ENCODE results near the gene CEP76. TPM values are rescaled to one million over a fixed set of nuclear protein-coding genes. Genes with fewer than 3 reads are reported as not detected.

The CEP76 gene
- total and polyA plus RNA-seq, 2 experiments from 2014 or later, result 11.2 to 25.9 TPM

DNA sequence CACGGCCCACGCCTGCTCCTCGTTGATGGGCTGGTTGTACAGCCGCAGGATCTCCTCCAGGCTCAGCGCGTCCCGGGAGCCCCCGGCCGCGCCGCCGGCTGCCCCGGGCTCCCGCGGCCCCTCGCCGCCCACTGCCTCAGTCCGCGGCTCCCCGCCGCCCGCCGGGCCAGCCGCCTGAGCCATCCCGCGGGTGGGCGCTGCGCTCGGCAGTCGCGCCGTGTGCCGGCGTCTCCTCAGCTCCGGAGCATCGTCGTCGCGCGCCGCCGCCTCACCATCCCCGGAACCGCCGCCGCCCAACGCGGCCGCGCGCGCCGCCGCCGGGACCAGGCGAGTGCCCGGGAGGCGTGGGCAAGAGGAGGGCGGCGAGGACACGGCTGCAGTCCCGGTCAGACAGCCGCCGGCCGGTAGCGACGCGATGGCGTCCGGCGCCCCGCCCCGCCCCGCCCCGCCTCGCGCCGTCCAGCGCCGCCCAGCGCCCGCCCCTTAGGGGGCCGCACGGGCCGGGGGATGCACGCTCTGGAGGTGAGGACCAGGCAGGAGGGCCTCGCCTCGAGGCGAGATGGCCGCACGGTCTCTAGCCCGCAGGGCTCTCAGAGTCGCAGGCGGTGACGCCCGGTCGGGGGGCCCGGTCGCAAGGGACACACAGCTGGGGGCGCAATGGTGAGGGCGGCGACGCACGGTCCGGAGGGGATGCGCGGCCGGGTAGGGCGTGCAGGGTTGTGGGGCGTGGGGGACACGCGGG is 44.7 kb downstream of the CEP76 start, which contains the start of gene SPIRE1:
Gene SPIRE1 (minus strand): TSS at position 424 of the 742 bp plus-strand sequence. CDS start 241 bp downstream, at position 183.
- no peak for TF ChIP-seq JUNB (IDR thresholded peaks at IDR 0.05; ENCODE audit: unreplicated experiment)
- TF ChIP-seq, protein P1, sequence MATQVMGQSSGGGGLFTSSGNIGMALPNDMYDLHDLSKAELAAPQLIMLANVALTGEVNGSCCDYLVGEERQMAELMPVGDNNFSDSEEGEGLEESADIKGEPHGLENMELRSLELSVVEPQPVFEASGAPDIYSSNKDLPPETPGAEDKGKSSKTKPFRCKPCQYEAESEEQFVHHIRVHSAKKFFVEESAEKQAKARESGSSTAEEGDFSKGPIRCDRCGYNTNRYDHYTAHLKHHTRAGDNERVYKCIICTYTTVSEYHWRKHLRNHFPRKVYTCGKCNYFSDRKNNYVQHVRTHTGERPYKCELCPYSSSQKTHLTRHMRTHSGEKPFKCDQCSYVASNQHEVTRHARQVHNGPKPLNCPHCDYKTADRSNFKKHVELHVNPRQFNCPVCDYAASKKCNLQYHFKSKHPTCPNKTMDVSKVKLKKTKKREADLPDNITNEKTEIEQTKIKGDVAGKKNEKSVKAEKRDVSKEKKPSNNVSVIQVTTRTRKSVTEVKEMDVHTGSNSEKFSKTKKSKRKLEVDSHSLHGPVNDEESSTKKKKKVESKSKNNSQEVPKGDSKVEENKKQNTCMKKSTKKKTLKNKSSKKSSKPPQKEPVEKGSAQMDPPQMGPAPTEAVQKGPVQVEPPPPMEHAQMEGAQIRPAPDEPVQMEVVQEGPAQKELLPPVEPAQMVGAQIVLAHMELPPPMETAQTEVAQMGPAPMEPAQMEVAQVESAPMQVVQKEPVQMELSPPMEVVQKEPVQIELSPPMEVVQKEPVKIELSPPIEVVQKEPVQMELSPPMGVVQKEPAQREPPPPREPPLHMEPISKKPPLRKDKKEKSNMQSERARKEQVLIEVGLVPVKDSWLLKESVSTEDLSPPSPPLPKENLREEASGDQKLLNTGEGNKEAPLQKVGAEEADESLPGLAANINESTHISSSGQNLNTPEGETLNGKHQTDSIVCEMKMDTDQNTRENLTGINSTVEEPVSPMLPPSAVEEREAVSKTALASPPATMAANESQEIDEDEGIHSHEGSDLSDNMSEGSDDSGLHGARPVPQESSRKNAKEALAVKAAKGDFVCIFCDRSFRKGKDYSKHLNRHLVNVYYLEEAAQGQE (IDR thresholded peaks at IDR 0.05; ENCODE audit: unreplicated experiment), result no peak
- TF ChIP-seq ZNF331 (CRISPR knock-in tag; IDR thresholded peaks at IDR 0.05; ENCODE audit: low read depth), result no peak
- TF ChIP-seq POLR2AphosphoS5 (IDR thresholded peaks at IDR 0.05; ENCODE audit: low read depth), result peak; percentile 80
- TF ChIP-seq, protein P2, sequence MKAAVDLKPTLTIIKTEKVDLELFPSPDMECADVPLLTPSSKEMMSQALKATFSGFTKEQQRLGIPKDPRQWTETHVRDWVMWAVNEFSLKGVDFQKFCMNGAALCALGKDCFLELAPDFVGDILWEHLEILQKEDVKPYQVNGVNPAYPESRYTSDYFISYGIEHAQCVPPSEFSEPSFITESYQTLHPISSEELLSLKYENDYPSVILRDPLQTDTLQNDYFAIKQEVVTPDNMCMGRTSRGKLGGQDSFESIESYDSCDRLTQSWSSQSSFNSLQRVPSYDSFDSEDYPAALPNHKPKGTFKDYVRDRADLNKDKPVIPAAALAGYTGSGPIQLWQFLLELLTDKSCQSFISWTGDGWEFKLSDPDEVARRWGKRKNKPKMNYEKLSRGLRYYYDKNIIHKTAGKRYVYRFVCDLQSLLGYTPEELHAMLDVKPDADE (IDR thresholded peaks at IDR 0.05), result no peak
- TF ChIP-seq, protein P3, sequence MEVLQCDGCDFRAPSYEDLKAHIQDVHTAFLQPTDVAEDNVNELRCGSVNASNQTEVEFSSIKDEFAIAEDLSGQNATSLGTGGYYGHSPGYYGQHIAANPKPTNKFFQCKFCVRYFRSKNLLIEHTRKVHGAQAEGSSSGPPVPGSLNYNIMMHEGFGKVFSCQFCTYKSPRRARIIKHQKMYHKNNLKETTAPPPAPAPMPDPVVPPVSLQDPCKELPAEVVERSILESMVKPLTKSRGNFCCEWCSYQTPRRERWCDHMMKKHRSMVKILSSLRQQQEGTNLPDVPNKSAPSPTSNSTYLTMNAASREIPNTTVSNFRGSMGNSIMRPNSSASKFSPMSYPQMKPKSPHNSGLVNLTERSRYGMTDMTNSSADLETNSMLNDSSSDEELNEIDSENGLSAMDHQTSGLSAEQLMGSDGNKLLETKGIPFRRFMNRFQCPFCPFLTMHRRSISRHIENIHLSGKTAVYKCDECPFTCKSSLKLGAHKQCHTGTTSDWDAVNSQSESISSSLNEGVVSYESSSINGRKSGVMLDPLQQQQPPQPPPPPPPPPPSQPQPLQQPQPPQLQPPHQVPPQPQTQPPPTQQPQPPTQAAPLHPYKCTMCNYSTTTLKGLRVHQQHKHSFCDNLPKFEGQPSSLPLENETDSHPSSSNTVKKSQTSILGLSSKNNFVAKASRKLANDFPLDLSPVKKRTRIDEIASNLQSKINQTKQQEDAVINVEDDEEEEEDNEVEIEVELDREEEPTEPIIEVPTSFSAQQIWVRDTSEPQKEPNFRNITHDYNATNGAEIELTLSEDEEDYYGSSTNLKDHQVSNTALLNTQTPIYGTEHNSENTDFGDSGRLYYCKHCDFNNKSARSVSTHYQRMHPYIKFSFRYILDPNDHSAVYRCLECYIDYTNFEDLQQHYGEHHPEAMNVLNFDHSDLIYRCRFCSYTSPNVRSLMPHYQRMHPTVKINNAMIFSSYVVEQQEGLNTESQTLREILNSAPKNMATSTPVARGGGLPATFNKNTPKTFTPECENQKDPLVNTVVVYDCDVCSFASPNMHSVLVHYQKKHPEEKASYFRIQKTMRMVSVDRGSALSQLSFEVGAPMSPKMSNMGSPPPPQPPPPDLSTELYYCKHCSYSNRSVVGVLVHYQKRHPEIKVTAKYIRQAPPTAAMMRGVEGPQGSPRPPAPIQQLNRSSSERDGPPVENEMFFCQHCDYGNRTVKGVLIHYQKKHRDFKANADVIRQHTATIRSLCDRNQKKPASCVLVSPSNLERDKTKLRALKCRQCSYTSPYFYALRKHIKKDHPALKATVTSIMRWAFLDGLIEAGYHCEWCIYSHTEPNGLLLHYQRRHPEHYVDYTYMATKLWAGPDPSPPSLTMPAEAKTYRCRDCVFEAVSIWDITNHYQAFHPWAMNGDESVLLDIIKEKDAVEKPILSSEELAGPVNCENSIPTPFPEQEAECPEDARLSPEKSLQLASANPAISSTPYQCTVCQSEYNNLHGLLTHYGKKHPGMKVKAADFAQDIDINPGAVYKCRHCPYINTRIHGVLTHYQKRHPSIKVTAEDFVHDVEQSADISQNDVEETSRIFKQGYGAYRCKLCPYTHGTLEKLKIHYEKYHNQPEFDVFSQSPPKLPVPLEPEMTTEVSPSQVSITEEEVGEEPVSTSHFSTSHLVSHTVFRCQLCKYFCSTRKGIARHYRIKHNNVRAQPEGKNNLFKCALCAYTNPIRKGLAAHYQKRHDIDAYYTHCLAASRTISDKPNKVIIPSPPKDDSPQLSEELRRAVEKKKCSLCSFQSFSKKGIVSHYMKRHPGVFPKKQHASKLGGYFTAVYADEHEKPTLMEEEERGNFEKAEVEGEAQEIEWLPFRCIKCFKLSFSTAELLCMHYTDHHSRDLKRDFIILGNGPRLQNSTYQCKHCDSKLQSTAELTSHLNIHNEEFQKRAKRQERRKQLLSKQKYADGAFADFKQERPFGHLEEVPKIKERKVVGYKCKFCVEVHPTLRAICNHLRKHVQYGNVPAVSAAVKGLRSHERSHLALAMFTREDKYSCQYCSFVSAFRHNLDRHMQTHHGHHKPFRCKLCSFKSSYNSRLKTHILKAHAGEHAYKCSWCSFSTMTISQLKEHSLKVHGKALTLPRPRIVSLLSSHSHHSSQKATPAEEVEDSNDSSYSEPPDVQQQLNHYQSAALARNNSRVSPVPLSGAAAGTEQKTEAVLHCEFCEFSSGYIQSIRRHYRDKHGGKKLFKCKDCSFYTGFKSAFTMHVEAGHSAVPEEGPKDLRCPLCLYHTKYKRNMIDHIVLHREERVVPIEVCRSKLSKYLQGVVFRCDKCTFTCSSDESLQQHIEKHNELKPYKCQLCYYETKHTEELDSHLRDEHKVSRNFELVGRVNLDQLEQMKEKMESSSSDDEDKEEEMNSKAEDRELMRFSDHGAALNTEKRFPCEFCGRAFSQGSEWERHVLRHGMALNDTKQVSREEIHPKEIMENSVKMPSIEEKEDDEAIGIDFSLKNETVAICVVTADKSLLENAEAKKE (CRISPR knock-in tag; IDR thresholded peaks at IDR 0.05), result no peak
- no peak for TF ChIP-seq CREB1 (CRISPR knock-in tag; IDR thresholded peaks at IDR 0.05; ENCODE audit: low read depth)
- TF ChIP-seq NANOG (IDR thresholded peaks at IDR 0.05; ENCODE audit: borderline replicate concordance), result no peak
- Mint-ChIP-seq H3K27me3 (ENCODE audit: insufficient read depth, low read depth, poor library complexity) (peaks cover 24% of the 10 kb centered on the region), H3K36me3 (ENCODE audit: low read depth) (peaks cover 3% of the 10 kb centered on the region; the same call in 1 of the 3 replicates), H3K9me3 (no peaks in the 10 kb centered on the region; the same call in 2 of the 3 replicates), H3K4me3 (peak within 1 kb of the TSS; percentile 88), H3K4me1 (peaks cover 23% of the 10 kb centered on the region), H3K27ac (no peak within 1 kb of the TSS)
- Histone ChIP-seq H3K27me3 (ENCODE audit: insufficient read depth) (peaks cover 21% of the 10 kb centered on the region), H3K79me2 (replicated peaks; ENCODE audit: insufficient read depth) (peaks cover 34% of the 10 kb centered on the region), H2AFZ (peak within 1 kb of the TSS; percentile 76), H3K27ac (ENCODE audit: low read depth) (no peak within 1 kb of the TSS; the same call in 1 of the 2 replicates), H3K9me2 (ENCODE audit: insufficient read depth) (no peaks in the 10 kb centered on the region), H3K36me3 (ENCODE audit: insufficient read depth) (no peaks in the 10 kb centered on the region), H4K20me1 (replicated peaks; ENCODE audit: insufficient read depth) (peaks cover 5% of the 10 kb centered on the region; the same call in 1 of the 2 replicates), H3F3A (replicated peaks; ENCODE audit: low read depth) (peaks cover 7% of the 10 kb centered on the region), H3K4me3 (peak within 1 kb of the TSS; percentile 68), H3K4me2 (peak within 1 kb of the TSS; percentile 87), H3K4me1 (ENCODE audit: insufficient read depth) (peaks cover 7% of the 10 kb centered on the region)
- ATAC-seq (peak; percentile 83), DNase-seq (ENCODE audit: low spot score) (peak; percentile 70)
